Stomach (tissue), 4 donors: Measurements from ENCODE around the gene FLNC.

Experiments used
- EP300 ChIP-seq: sonication (generic); formaldehyde crosslinking; IDR thresholded peaks from one replicate; pipeline ENCODE4 v1.6.1; 2017; ENCODE audit warnings: antibody characterized with exemption
- POLR2A ChIP-seq, 4 donors: fragments of 450-650 bp; IDR thresholded peaks; one replicate each; pipeline ENCODE4 v1.6.1; 2016; ENCODE audit warnings: antibody characterized with exemption in 4 of 4, control low read depth in 2 of 4, mild to moderate bottlenecking in 1 of 4, moderate library complexity in 1 of 4
- POLR2AphosphoS5 ChIP-seq, 3 donors: sonication (generic); formaldehyde crosslinking; IDR thresholded peaks; one replicate each; pipeline ENCODE4 v1.6.1; 2016; ENCODE audit warnings: antibody characterized with exemption in 3 of 3
- TF ChIP-seq, protein P1 (sequence below), 7 experiments: fragments of 450-650 bp in 4 of 7; fragments of 200-600 bp in 3 of 7; sonication (generic) in 3 of 7; IDR thresholded peaks; one replicate each; pipeline ENCODE4 v1.5.1; 2016 to 2019; ENCODE audit warnings: antibody characterized with exemption in 7 of 7, control low read depth in 2 of 7, mild to moderate bottlenecking in 1 of 7

DNA sequence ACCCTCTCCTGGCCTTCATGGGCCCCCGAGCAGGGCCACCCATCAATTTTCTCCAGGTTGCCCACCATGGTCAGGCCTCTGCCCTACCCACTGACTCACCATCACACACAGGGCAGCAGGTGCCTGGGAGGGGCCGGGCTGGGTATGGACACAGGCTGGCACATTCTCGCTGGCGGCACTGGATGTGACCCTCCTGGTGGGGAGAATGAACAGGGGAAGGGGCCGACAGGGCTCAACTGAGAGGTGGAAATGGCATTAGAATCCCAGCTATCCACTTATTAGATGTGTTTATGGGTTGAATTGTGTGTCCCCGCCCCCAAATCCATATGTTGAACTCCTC is 63.9 kb downstream of the FLNC start:
- TF ChIP-seq EP300 = no peak
- no peak for TF ChIP-seq POLR2A (IDR thresholded peaks at IDR 0.05)
- TF ChIP-seq, protein P1, sequence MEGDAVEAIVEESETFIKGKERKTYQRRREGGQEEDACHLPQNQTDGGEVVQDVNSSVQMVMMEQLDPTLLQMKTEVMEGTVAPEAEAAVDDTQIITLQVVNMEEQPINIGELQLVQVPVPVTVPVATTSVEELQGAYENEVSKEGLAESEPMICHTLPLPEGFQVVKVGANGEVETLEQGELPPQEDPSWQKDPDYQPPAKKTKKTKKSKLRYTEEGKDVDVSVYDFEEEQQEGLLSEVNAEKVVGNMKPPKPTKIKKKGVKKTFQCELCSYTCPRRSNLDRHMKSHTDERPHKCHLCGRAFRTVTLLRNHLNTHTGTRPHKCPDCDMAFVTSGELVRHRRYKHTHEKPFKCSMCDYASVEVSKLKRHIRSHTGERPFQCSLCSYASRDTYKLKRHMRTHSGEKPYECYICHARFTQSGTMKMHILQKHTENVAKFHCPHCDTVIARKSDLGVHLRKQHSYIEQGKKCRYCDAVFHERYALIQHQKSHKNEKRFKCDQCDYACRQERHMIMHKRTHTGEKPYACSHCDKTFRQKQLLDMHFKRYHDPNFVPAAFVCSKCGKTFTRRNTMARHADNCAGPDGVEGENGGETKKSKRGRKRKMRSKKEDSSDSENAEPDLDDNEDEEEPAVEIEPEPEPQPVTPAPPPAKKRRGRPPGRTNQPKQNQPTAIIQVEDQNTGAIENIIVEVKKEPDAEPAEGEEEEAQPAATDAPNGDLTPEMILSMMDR (IDR thresholded peaks at IDR 0.05) = no peak
- no peak for TF ChIP-seq POLR2AphosphoS5 (IDR thresholded peaks at IDR 0.05)
